Caco-2 (cell line): ENCODE results near the gene ASB16. TPM values are rescaled to one million over a fixed set of nuclear protein-coding genes. Genes with fewer than 3 reads are reported as not detected.

Experiments used
- BruUV-seq: library from RNA; stranded (reverse); fragments of 400-500 nt; replicated peaks from 2 replicates; lab custom pipeline; 2021; lab: Mats Ljungman, UMichigan
- CTCF ChIA-PET: fragments of 300-600 bp; sonication (Branson Sonifier 250); formaldehyde crosslinking; loops from one replicate; lab custom pipeline; 2022; ENCODE audit warnings: antibody characterized with exemption; lab: Charles Lee
- POLR2A ChIA-PET: fragments of 300-600 bp; sonication (Branson Sonifier 250); formaldehyde crosslinking; loops from one replicate; lab custom pipeline; 2022; ENCODE audit warnings: antibody characterized with exemption; lab: Charles Lee
- DNase-seq, 2 experiments: peaks; one replicate each; pipeline versions ENCODE4 v3.0.0 to v3.0.0-alpha.2; 2020 to 2022
- H3K27me3 ChIP-seq: replicated peaks from 2 replicates; pipeline ENCODE4 v1.6.0; 2011; ENCODE audit warnings: low read length; ENCODE audit not compliant: control insufficient read depth, insufficient read depth
- H3K36me3 ChIP-seq: 2 replicates; pipeline ENCODE4 v1.5.1; 2011; ENCODE audit warnings: low read length; ENCODE audit not compliant: control insufficient read depth, insufficient read depth
- H3K4me1 ChIP-seq: fragments of 250-450 bp; sonication (Bioruptor Pico); 2 replicates; pipeline ENCODE4 v1.5.1; 2020; ENCODE audit warnings: mild to moderate bottlenecking
- H3K4me3 ChIP-seq: 2 replicates; pipeline ENCODE4 v1.5.1; 2011; ENCODE audit warnings: low read depth, mild to moderate bottlenecking, control low read depth, low read length
- H3K9me3 ChIP-seq: fragments of 250-450 bp; sonication (Bioruptor Pico); 2 replicates; pipeline ENCODE4 v1.5.1; 2020; ENCODE audit warnings: mild to moderate bottlenecking, moderate library complexity
- H3K27ac Mint-ChIP-seq: one replicate; pipeline ENCODE4 v1.8.0; 2022; ENCODE audit warnings: mixed read lengths; ENCODE audit not compliant: unreplicated experiment
- H3K27me3 Mint-ChIP-seq: one replicate; pipeline ENCODE4 v1.8.0; 2022; ENCODE audit warnings: mixed read lengths; ENCODE audit not compliant: insufficient read depth, unreplicated experiment
- H3K36me3 Mint-ChIP-seq: one replicate; pipeline ENCODE4 v1.8.0; 2022; ENCODE audit warnings: mild to moderate bottlenecking, mixed read lengths; ENCODE audit not compliant: insufficient read depth, unreplicated experiment
- H3K4me1 Mint-ChIP-seq: one replicate; pipeline ENCODE4 v1.8.0; 2022; ENCODE audit warnings: low read depth, mixed read lengths; ENCODE audit not compliant: unreplicated experiment
- H3K4me3 Mint-ChIP-seq: one replicate; pipeline ENCODE4 v1.8.0; 2022; ENCODE audit warnings: mild to moderate bottlenecking, moderate library complexity, mixed read lengths; ENCODE audit not compliant: unreplicated experiment
- H3K9me3 Mint-ChIP-seq: one replicate; pipeline ENCODE4 v1.8.0; 2022; ENCODE audit warnings: mixed read lengths; ENCODE audit not compliant: unreplicated experiment
- CTCF ChIP-seq, 2 experiments: fragments of 200-600 bp in 1 of 2; IDR thresholded peaks; 1 replicate in 1 of 2; 2 replicates in 1 of 2; pipeline versions ENCODE4 v1.5.1 to v1.8.0; 2011 to 2022; ENCODE audit warnings: antibody characterized with exemption in 1 of 2, control low read depth in 1 of 2, inconsistent platforms in 1 of 2, low read depth in 1 of 2, low read length in 1 of 2, mild to moderate bottlenecking in 1 of 2, moderate library complexity in 1 of 2; ENCODE audit not compliant: insufficient read depth in 1 of 2, severe bottlenecking in 1 of 2, unreplicated experiment in 1 of 2
- intact Hi-C: fragments of 100-400 bp; cut with micrococcal nuclease; formaldehyde crosslinking; loops from one replicate; pipeline ENCODE4 v1.10.0; 2022; ENCODE audit not compliant: unreplicated experiment
- total RNA-seq: library from RNA; stranded (reverse); gene quantifications from 2 replicates; pipeline ENCODE4 v1.2.3, GENCODE V29; 2022

Gene ASB16
- total RNA-seq, 1 experiment from 2014 or later, result not detected

- Mint-ChIP-seq H3K27me3 (no peaks in the 10 kb centered on the region), H3K27ac (peak overlapping the region; percentile 47), H3K4me3 (peak overlapping the region; percentile 79), H3K36me3 (peaks cover 58% of the 10 kb centered on the region), H3K9me3 (no peaks in the 10 kb centered on the region), H3K4me1 (peaks cover 7% of the 10 kb centered on the region)
- H3K36me3 ChIP-seq, result peaks cover 11% of the 10 kb centered on the region
- H3K9me3 ChIP-seq, result no peaks in the 10 kb centered on the region
- H3K27me3 ChIP-seq, result no peaks in the 10 kb centered on the region
- DNase-seq, result peak in 1 of 2 experiments; percentile 65
- ChIA-PET POLR2A (interaction anchor here (0.6 to 1.0 kb wide), 11 partner anchors 7 to 753 kb away, joined by 3 to 11 read pairs (median 5); partner anchors contain the start of genes ATXN7L3, SLC25A39 and TMUB2), CTCF (interaction anchor here (0.6 to 1.8 kb wide), 18 partner anchors 12 to 1975 kb away, joined by 3 to 15 read pairs (median 4); partner anchors contain the start of genes DBF4B, HDAC5, RUNDC3A and TMUB2)
- TF ChIP-seq CTCF (IDR thresholded peaks at IDR 0.05; ENCODE audit: insufficient read depth in 1 of 2, low read depth in 1 of 2, low read length in 1 of 2, severe bottlenecking in 1 of 2, unreplicated experiment in 1 of 2), result no peak
- intact Hi-C loops, result loop anchor here (1.0 to 2.0 kb wide), 3 partner anchors 18 to 107 kb away; partner anchors contain the start of genes SLC25A39 and TMUB2
- H3K4me3 ChIP-seq, result peak overlapping the region; percentile 98
- peaks cover 9% of the 10 kb centered on the region for H3K4me1 ChIP-seq
- BruUV-seq, result TSS peak; percentile 34
These were observed 47.3 kb downstream of the ASB16 start for GRCh38 chr17:44217738-44218343.

- TF ChIP-seq CTCF (IDR thresholded peaks at IDR 0.05; ENCODE audit: insufficient read depth in 1 of 2, low read depth in 1 of 2, low read length in 1 of 2, severe bottlenecking in 1 of 2, unreplicated experiment in 1 of 2), result peak; percentile 64 to 70
- ChIA-PET CTCF (interaction anchor here (0.6 to 1.8 kb wide), 20 partner anchors 12 to 1974 kb away, joined by 3 to 15 read pairs (median 4); partner anchors contain the start of genes DBF4B, HDAC5, RUNDC3A and SLC25A39), POLR2A (interaction anchor here (0.6 to 1.0 kb wide), 10 partner anchors 8 to 752 kb away, joined by 3 to 11 read pairs (median 5); partner anchors contain the start of genes SLC25A39 and TMUB2)
- Histone ChIP-seq H3K9me3 (no peaks in the 10 kb centered on the region), H3K36me3 (peaks cover 11% of the 10 kb centered on the region), H3K27me3 (no peaks in the 10 kb centered on the region), H3K4me1 (peaks cover 9% of the 10 kb centered on the region), H3K4me3 (peak overlapping the region; percentile 98)
- peak; percentile 88 to 93 for DNase-seq
- Mint-ChIP-seq H3K27ac (peak overlapping the region; percentile 47), H3K36me3 (peaks cover 51% of the 10 kb centered on the region), H3K9me3 (no peaks in the 10 kb centered on the region), H3K27me3 (no peaks in the 10 kb centered on the region), H3K4me3 (peak overlapping the region; percentile 79), H3K4me1 (peaks cover 7% of the 10 kb centered on the region)
- intact Hi-C loops, result loop anchor here (1.0 to 2.0 kb wide), 3 partner anchors 18 to 106 kb away; partner anchors contain the start of genes SLC25A39 and TMUB2
- BruUV-seq, result no TSS peak
These were observed 48.0 kb downstream of the ASB16 start for GRCh38 chr17:44218344-44219107.
